DOHH2 (cell line): Measurements from ENCODE around the gene SLC47A2.

ENCODE experiments used
- CTCF ChIP-seq: fragments of 200-600 bp; sonication (generic); IDR thresholded peaks from one replicate; pipeline ENCODE4 v1.5.1; 2014; ENCODE audit warnings: antibody characterized with exemption, mild to moderate bottlenecking, low read depth, low read length; ENCODE audit not compliant: poor library complexity, severe bottlenecking
- EZH2phosphoT487 ChIP-seq: fragments of 200-600 bp; sonication (generic); IDR thresholded peaks from 2 replicates; pipeline ENCODE4 v1.6.1; 2017; ENCODE audit warnings: borderline replicate concordance, mild to moderate bottlenecking, antibody characterized with exemption, low read length, moderate library complexity, mixed read lengths

GRCh38 chr17:19631905-19632304 lies 84.5 kb downstream of the SLC47A2 start:
- TF ChIP-seq CTCF (no peak), EZH2phosphoT487 (no peak)
